ENCODE data around the gene TEX261. TPM values are rescaled to one million over a fixed set of nuclear protein-coding genes. Genes with fewer than 3 reads are reported as not detected.

The TEX261 gene
- total RNA-seq, 1 donor from 2014 or later: 44.7 TPM

DNA sequence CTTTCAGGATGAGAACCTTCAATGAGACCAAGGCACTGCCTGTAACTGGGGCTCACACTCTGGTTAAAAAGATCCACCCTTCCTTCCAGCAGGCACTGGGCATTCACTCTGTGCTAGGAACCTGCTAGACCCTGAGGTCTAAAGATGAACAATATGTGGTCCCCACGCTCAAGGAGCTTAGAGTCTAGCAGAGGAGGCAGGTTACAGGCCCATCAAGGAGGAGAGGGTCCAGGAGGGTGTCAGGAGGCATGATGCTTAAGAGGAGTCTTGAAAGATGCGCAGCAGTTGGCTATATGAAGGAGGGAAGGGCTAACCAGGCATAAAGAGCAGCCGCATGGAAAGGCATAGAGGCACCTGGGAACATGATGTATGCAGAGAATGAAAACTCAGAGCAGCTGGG lies 11.7 kb downstream of the TEX261 start:
- peaks cover 8% of the 10 kb centered on the region for H3K27me3 Mint-ChIP-seq (ENCODE audit: low read depth, unreplicated experiment)

DNA sequence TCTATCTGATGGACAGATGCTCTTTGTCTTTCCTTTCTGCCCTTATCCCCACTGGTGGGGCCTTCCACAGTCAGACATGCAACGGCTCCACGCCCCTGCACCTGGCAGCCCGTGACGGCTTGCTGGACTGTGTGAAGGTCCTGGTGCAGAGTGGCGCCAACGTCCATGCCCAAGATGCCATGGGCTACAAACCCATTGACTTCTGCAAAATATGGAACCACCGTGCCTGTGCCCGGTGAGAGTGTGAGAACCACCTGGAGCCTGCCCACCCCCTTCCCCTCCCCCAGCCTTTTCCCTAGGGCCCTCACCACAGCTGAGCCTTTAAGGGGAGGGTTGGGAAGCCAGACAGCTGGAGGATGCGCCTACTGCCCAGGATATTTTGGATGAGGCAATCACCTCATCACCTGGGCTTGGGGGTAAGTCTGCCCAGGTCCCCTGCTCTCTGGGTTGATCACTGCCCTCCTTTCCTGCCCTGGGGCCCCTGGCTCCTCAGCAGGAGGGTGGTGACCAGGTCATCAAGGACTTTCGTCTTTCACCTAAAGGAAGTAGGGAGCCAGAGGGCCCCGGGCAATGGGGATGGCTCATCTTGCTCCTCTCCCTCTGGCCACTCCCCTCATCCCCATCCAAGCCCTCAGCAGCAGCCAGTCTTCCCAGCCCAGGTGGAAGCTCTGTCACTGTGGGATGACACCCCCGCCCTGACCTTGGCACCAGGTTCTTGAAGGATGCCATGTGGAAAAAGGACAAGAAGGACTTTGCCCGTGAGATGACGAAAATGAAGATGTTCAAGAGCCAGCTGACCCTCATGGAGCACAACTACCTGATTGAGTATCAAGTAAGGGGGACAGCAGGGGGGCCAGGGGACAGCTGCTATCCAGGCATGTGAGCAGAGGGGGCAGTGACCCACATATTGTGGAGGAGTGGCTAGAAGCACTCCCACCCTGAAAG lies 12.5 kb downstream of the TEX261 start:
- H3K27ac Mint-ChIP-seq (ENCODE audit: unreplicated experiment): no peak overlapping the region
- no peak for TF ChIP-seq EZH2 (IDR thresholded peaks at IDR 0.05; ENCODE audit: insufficient read depth, low read length)
- TF ChIP-seq, protein P1, sequence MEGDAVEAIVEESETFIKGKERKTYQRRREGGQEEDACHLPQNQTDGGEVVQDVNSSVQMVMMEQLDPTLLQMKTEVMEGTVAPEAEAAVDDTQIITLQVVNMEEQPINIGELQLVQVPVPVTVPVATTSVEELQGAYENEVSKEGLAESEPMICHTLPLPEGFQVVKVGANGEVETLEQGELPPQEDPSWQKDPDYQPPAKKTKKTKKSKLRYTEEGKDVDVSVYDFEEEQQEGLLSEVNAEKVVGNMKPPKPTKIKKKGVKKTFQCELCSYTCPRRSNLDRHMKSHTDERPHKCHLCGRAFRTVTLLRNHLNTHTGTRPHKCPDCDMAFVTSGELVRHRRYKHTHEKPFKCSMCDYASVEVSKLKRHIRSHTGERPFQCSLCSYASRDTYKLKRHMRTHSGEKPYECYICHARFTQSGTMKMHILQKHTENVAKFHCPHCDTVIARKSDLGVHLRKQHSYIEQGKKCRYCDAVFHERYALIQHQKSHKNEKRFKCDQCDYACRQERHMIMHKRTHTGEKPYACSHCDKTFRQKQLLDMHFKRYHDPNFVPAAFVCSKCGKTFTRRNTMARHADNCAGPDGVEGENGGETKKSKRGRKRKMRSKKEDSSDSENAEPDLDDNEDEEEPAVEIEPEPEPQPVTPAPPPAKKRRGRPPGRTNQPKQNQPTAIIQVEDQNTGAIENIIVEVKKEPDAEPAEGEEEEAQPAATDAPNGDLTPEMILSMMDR (IDR thresholded peaks at IDR 0.05; ENCODE audit: insufficient read depth, low read depth, low read length): no peak
- Histone ChIP-seq H3K9ac (ENCODE audit: low read length) (no peak overlapping the region), H3K36me3 (ENCODE audit: insufficient read depth, low read length) (no peaks in the 10 kb centered on the region), H4K20me1 (ENCODE audit: insufficient read depth, low read length) (peaks cover 20% of the 10 kb centered on the region), H3K4me1 (ENCODE audit: insufficient read depth, low read length) (peaks cover 17% of the 10 kb centered on the region), H3K4me2 (ENCODE audit: low read length) (no peak overlapping the region), H3K4me3 (ENCODE audit: insufficient read depth, low read depth, low read length) (no peak overlapping the region), H3K27me3 (ENCODE audit: insufficient read depth, low read length) (no peaks in the 10 kb centered on the region), H3K79me2 (ENCODE audit: insufficient read depth, low read length) (no peaks in the 10 kb centered on the region), H2AFZ (ENCODE audit: low read depth, low read length) (no peak overlapping the region), H3K27ac (ENCODE audit: low read depth, low read length) (no peak overlapping the region), H3K9me3 (ENCODE audit: insufficient read depth, low read depth, low read length) (no peaks in the 10 kb centered on the region)
- no peak overlapping the region for H3K4me3 Mint-ChIP-seq (ENCODE audit: unreplicated experiment)
- H3K27me3 Mint-ChIP-seq (ENCODE audit: low read depth, unreplicated experiment): peaks cover 8% of the 10 kb centered on the region
- peaks cover 5% of the 10 kb centered on the region for H3K4me1 Mint-ChIP-seq (ENCODE audit: low read depth, unreplicated experiment)
- DNase-seq (ENCODE audit: low read depth) (no peak), FAIRE-seq (no peak)
- peaks cover 15% of the 10 kb centered on the region for H3K36me3 Mint-ChIP-seq (ENCODE audit: low read depth, unreplicated experiment)
- no peaks in the 10 kb centered on the region for H3K9me3 Mint-ChIP-seq (ENCODE audit: unreplicated experiment)

More for the DNA sequence above, 11.7 kb downstream of the TEX261 start:
- H3K27ac ChIP-seq (ENCODE audit: low read depth, low read length): no peak overlapping the region
- peaks cover 4% of the 10 kb centered on the region for H3K36me3 ChIP-seq (ENCODE audit: insufficient read depth, low read length)
- Mint-ChIP-seq H3K4me3 (ENCODE audit: unreplicated experiment) (no peak overlapping the region), H3K27ac (ENCODE audit: unreplicated experiment) (no peak overlapping the region), H3K4me1 (ENCODE audit: low read depth, unreplicated experiment) (peaks cover 3% of the 10 kb centered on the region), H3K9me3 (ENCODE audit: unreplicated experiment) (no peaks in the 10 kb centered on the region), H3K36me3 (ENCODE audit: low read depth, unreplicated experiment) (peaks cover 19% of the 10 kb centered on the region)
- peaks cover 20% of the 10 kb centered on the region for H4K20me1 ChIP-seq (ENCODE audit: insufficient read depth, low read length)
- H3K79me2 ChIP-seq (ENCODE audit: insufficient read depth, low read length): no peaks in the 10 kb centered on the region
- no peaks in the 10 kb centered on the region for H3K27me3 ChIP-seq (ENCODE audit: insufficient read depth, low read length)
- no peaks in the 10 kb centered on the region for H3K9me3 ChIP-seq (ENCODE audit: insufficient read depth, low read depth, low read length)
- FAIRE-seq: no peak
- H3K9ac ChIP-seq (ENCODE audit: low read length): no peak overlapping the region
- DNase-seq (ENCODE audit: low read depth): no peak
- H3K4me1 ChIP-seq (ENCODE audit: insufficient read depth, low read length): peaks cover 10% of the 10 kb centered on the region
- no peak overlapping the region for H3K4me2 ChIP-seq (ENCODE audit: low read length)
- H2AFZ ChIP-seq (ENCODE audit: low read depth, low read length): no peak overlapping the region
- TF ChIP-seq, protein P1 (IDR thresholded peaks at IDR 0.05; ENCODE audit: insufficient read depth, low read depth, low read length): no peak
- TF ChIP-seq EZH2 (IDR thresholded peaks at IDR 0.05; ENCODE audit: insufficient read depth, low read length): no peak
- no peak overlapping the region for H3K4me3 ChIP-seq (ENCODE audit: insufficient read depth, low read depth, low read length)

DNA sequence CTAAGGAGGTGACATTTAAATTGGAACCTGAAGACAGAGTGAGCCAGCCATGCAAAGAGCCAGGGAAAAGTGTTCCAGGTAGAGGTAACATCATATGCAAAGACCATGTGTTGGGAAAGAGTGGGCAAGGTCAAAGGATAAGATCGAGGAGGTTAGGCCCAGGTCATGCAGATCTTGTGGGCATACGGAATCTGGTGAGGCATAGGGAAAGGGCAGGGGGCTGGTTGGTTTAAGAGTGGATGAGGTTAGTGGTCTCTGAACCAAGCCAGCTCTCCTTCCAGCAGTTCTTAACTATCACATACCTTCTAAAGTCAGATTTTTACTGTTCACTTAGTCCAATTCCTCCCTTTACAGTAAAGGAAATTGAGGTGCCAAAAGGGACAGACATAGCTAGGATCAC lies 13.3 kb downstream of the TEX261 start:
- no peak for FAIRE-seq
- H3K27me3 Mint-ChIP-seq (ENCODE audit: low read depth, unreplicated experiment): peaks cover 8% of the 10 kb centered on the region

More for the DNA sequence above, 13.3 kb downstream of the TEX261 start:
- Histone ChIP-seq H3K4me1 (ENCODE audit: insufficient read depth, low read length) (peaks cover 17% of the 10 kb centered on the region), H3K9ac (ENCODE audit: low read length) (no peak overlapping the region), H3K27me3 (ENCODE audit: insufficient read depth, low read length) (no peaks in the 10 kb centered on the region), H3K4me2 (ENCODE audit: low read length) (no peak overlapping the region), H3K79me2 (ENCODE audit: insufficient read depth, low read length) (no peaks in the 10 kb centered on the region), H3K27ac (ENCODE audit: low read depth, low read length) (no peak overlapping the region), H3K36me3 (ENCODE audit: insufficient read depth, low read length) (no peaks in the 10 kb centered on the region), H3K4me3 (ENCODE audit: insufficient read depth, low read depth, low read length) (no peak overlapping the region), H4K20me1 (ENCODE audit: insufficient read depth, low read length) (peaks cover 18% of the 10 kb centered on the region), H2AFZ (ENCODE audit: low read depth, low read length) (no peak overlapping the region), H3K9me3 (ENCODE audit: insufficient read depth, low read depth, low read length) (no peaks in the 10 kb centered on the region)
- Mint-ChIP-seq H3K4me1 (ENCODE audit: low read depth, unreplicated experiment) (peaks cover 8% of the 10 kb centered on the region), H3K36me3 (ENCODE audit: low read depth, unreplicated experiment) (peaks cover 12% of the 10 kb centered on the region), H3K27ac (ENCODE audit: unreplicated experiment) (no peak overlapping the region), H3K9me3 (ENCODE audit: unreplicated experiment) (no peaks in the 10 kb centered on the region), H3K4me3 (ENCODE audit: unreplicated experiment) (no peak overlapping the region)
- DNase-seq (ENCODE audit: low read depth): no peak
- TF ChIP-seq, protein P1 (IDR thresholded peaks at IDR 0.05; ENCODE audit: insufficient read depth, low read depth, low read length): no peak
- no peak for TF ChIP-seq EZH2 (IDR thresholded peaks at IDR 0.05; ENCODE audit: insufficient read depth, low read length)
